K562 (cell line): ENCODE data around the gene CHCHD6. TPM values are rescaled to one million over a fixed set of nuclear protein-coding genes. Genes with fewer than 3 reads are reported as not detected.

Source experiments
- ATAC-seq: fragments of 200-7000 bp; cut with Tn5 transposase; 3 replicates; pipeline ENCODE4 v1.9.1; 2020; ENCODE audit warnings: moderate library complexity
- BruUV-seq: library from RNA; stranded (reverse); fragments of 400-500 nt; replicated peaks from 2 replicates; lab custom pipeline; 2021; lab: Mats Ljungman, UMichigan
- CTCF ChIA-PET: fragments of 300-600 bp; formaldehyde crosslinking; extraction: SDS; loops from one replicate; lab custom pipeline; 2021; ENCODE audit warnings: low intra/inter-chr PET ratio; lab: Yijun Ruan, JAX
- POLR2A ChIA-PET: fragments of 300-600, 350-650 bp; sonication (Branson Sonifier 250); formaldehyde crosslinking; extraction: SDS; loops from one replicate; lab custom pipeline; 2021; ENCODE audit warnings: antibody characterized with exemption, inconsistent platforms; lab: Yijun Ruan, JAX
- DNase-seq, 4 experiments: peaks; one replicate each; pipeline versions ENCODE4 v3.0.0 to v3.0.0-alpha.2; 2011 to 2018; ENCODE audit warnings: low spot score in 3 of 4, mixed read lengths in 3 of 4; ENCODE audit errors: extremely low read depth in 1 of 4
- FAIRE-seq: peaks from 2 replicates; lab custom pipeline; 2011; peaks lifted over from hg19 to GRCh38; lab: Jason Lieb, UNC
- H2AFZ ChIP-seq: 2 replicates; pipeline ENCODE4 v1.6.0; 2011; ENCODE audit warnings: low read depth, low read length, control low read depth, inconsistent platforms
- H3K27ac ChIP-seq: fragments of 200-600 bp; 3 replicates; pipeline ENCODE4 v1.8.0; 2011; ENCODE audit warnings: low read depth, mild to moderate bottlenecking, control low read depth, inconsistent platforms, low read length, moderate library complexity, mixed read lengths; ENCODE audit errors: extremely low read depth
- H3K27me3 ChIP-seq, 2 experiments: fragments of 300-600 bp in 1 of 2; 2 replicates in 1 of 2; 3 replicates in 1 of 2; pipeline versions ENCODE4 v1.6.0 to v1.8.0; 2011; ENCODE audit warnings: inconsistent platforms in 2 of 2, low read length in 2 of 2, mild to moderate bottlenecking in 1 of 2, mixed read lengths in 1 of 2, moderate library complexity in 1 of 2; ENCODE audit not compliant: control insufficient read depth in 2 of 2, insufficient read depth in 2 of 2
- H3K36me3 ChIP-seq: fragments of 300-600 bp; 3 replicates; pipeline ENCODE4 v1.8.0; 2011; ENCODE audit warnings: mild to moderate bottlenecking, low read length, inconsistent platforms; ENCODE audit not compliant: control insufficient read depth, insufficient read depth
- H3K4me1 ChIP-seq, 2 experiments: fragments of 200-600 bp in 1 of 2; replicated peaks in 1 of 2; 2 replicates in 1 of 2; 3 replicates in 1 of 2; pipeline versions ENCODE4 v1.5.1 to v1.8.0; 2011; ENCODE audit warnings: inconsistent platforms in 2 of 2, low read length in 2 of 2, mild to moderate bottlenecking in 1 of 2, mixed read lengths in 1 of 2, moderate library complexity in 1 of 2; ENCODE audit not compliant: control insufficient read depth in 2 of 2, insufficient read depth in 2 of 2
- H3K4me2 ChIP-seq: 2 replicates; pipeline ENCODE4 v1.6.1; 2011; ENCODE audit warnings: low read length, control low read depth, inconsistent platforms, mixed read lengths; ENCODE audit not compliant: insufficient read depth
- H3K4me3 ChIP-seq: fragments of 200-600 bp; sonication (generic), shearing (Covaris generic); 2 replicates; pipeline ENCODE4 v1.5.1; 2016; ENCODE audit warnings: control low read depth, inconsistent platforms
- H3K79me2 ChIP-seq: fragments of 200-600 bp; 3 replicates; pipeline ENCODE4 v1.8.0; 2011; ENCODE audit warnings: low read length, inconsistent platforms; ENCODE audit not compliant: control insufficient read depth, insufficient read depth
- H3K9ac ChIP-seq, 2 experiments: 2 replicates each; pipeline versions ENCODE4 v1.6.0 to v1.6.1; 2011; ENCODE audit warnings: low read depth in 2 of 2, low read length in 2 of 2, control low read depth in 1 of 2, inconsistent platforms in 1 of 2, mild to moderate bottlenecking in 1 of 2, mixed read lengths in 1 of 2; ENCODE audit not compliant: insufficient read depth in 1 of 2
- H3K9me1 ChIP-seq: one replicate; pipeline ENCODE4 v1.6.0; 2011; ENCODE audit warnings: inconsistent platforms, mild to moderate bottlenecking, low read length, moderate library complexity; ENCODE audit not compliant: control insufficient read depth, insufficient read depth
- H3K9me3 ChIP-seq: replicated peaks from 2 replicates; pipeline ENCODE4 v1.5.1; 2011; ENCODE audit warnings: low read depth, low read length, inconsistent platforms; ENCODE audit not compliant: control insufficient read depth, insufficient read depth
- H4K20me1 ChIP-seq: replicated peaks from 2 replicates; pipeline ENCODE4 v1.6.1; 2011; ENCODE audit warnings: low read length, inconsistent platforms, mixed read lengths; ENCODE audit not compliant: control insufficient read depth, insufficient read depth
- ATF2 ChIP-seq: sonication (generic); formaldehyde crosslinking; IDR thresholded peaks from 2 replicates; pipeline ENCODE4 v1.8.1; 2022; ENCODE audit warnings: missing genetic modification reagents
- CBFA2T2 ChIP-seq: fragments of 450-650 bp; conservative IDR thresholded peaks from 2 replicates; pipeline ENCODE4 v1.6.1; 2017; ENCODE audit warnings: mild to moderate bottlenecking
- FOXA3 ChIP-seq, 2 experiments: fragments of 450-650 bp in 1 of 2; sonication (generic) in 1 of 2; formaldehyde crosslinking; IDR thresholded peaks in 1 of 2; conservative IDR thresholded peaks in 1 of 2; 2 replicates each; pipeline versions ENCODE4 v1.4.0 to v1.8.0; 2020 to 2022; ENCODE audit warnings: mild to moderate bottlenecking in 2 of 2, missing genetic modification reagents in 1 of 2
- IFI16 ChIP-seq: fragments of 250-450 bp; sonication (Bioruptor Pico); IDR thresholded peaks from 2 replicates; pipeline ENCODE4 v2.1.2; 2022; ENCODE audit warnings: mild to moderate bottlenecking, inconsistent platforms
- MYNN ChIP-seq, 2 experiments: sonication (generic); formaldehyde crosslinking in 1 of 2; IDR thresholded peaks; 2 replicates each; pipeline versions ENCODE4 v1.5.0 to v1.6.1; 2016 to 2020; ENCODE audit warnings: antibody characterized with exemption in 1 of 2, missing genetic modification reagents in 1 of 2
- REST ChIP-seq, 2 experiments: fragments of 450-650 bp; formaldehyde crosslinking in 1 of 2; IDR thresholded peaks; 2 replicates each; pipeline versions ENCODE4 v1.4.0 to v1.6.1; 2014 to 2020; ENCODE audit warnings: mild to moderate bottlenecking in 2 of 2, borderline replicate concordance in 1 of 2, low read depth in 1 of 2
- SNAPC5 ChIP-seq: fragments of 250-450 bp; sonication (Bioruptor Pico); IDR thresholded peaks from 2 replicates; pipeline ENCODE4 v1.8.0; 2021; ENCODE audit warnings: moderate library complexity, mild to moderate bottlenecking, inconsistent platforms
- SRSF3 ChIP-seq: fragments of 200-400 bp; formaldehyde crosslinking; IDR thresholded peaks from 2 replicates; pipeline ENCODE4 v1.6.1; 2016; ENCODE audit warnings: mild to moderate bottlenecking, low read length, moderate library complexity; ENCODE audit not compliant: insufficient read depth
- TAF1 ChIP-seq: IDR thresholded peaks from 2 replicates; pipeline ENCODE4 v1.6.1; 2011; ENCODE audit warnings: mild to moderate bottlenecking, low read length, moderate library complexity; ENCODE audit not compliant: insufficient read depth, control insufficient read depth, severe bottlenecking; ENCODE audit errors: extremely low read depth
- TRIM24 ChIP-seq, 2 experiments: fragments of 450-650 bp; IDR thresholded peaks; 2 replicates each; pipeline ENCODE4 v1.6.1; 2016
- ZNF766 ChIP-seq: fragments of 200-800 bp; sonication (Bioruptor generic); conservative IDR thresholded peaks from 2 replicates; pipeline ENCODE4 v1.6.1; 2016; ENCODE audit warnings: missing genetic modification characterization, missing compliant biosample characterization
- WGBS: fragments of 100-300 bp; shearing (Covaris generic); methylation state at CpG from one replicate; pipeline ENCODE4 v1.1.6; 2016; ENCODE audit warnings: low coverage, mixed read lengths; ENCODE audit not compliant: insufficient coverage; ENCODE audit errors: missing lambda C conversion rate; 5-methylcytosine and 5-hydroxymethylcytosine counted together
- in situ Hi-C: fragments of 300-500 bp; cut with MboI; formaldehyde crosslinking; loops from 4 replicates; pipeline ENCODE4 v1.15.0; 2018; ENCODE audit warnings: inconsistent platforms, mixed read lengths
- intact Hi-C: fragments of 100-400 bp; cut with micrococcal nuclease; formaldehyde crosslinking; loops from 2 replicates; pipeline ENCODE4 v1.14.2; 2022
- polyA plus RNA-seq, 8 experiments: library from polyadenylated mRNA; depleted of rRNA in 4 of 8; stranded (reverse) in 5 of 8; unstranded in 3 of 8; fragments of >200 nt; fragmentation: Nextera tagmentation in 2 of 8; fragmentation: Illumina TruSeq in 1 of 8; extraction: Ambion mirVana in 2 of 8; extraction: Trizol in 1 of 8; gene quantifications; 2 replicates each; pipeline versions ENCODE4 v1.2.1 to v1.2.3, GENCODE V29; 2011 to 2014; ENCODE audit warnings: inconsistent platforms in 1 of 8, missing spikeins in 1 of 8
- total RNA-seq, 7 experiments: library from RNA; depleted of rRNA in 6 of 7; stranded (reverse); fragments of >200 nt in 6 of 7; fragmentation: Illumina TruSeq in 2 of 7; extraction: Trizol in 2 of 7; gene quantifications; 2 replicates each; pipeline versions ENCODE4 v1.2.1 to v1.2.3, GENCODE V29; 2011 to 2021; ENCODE audit warnings: low replicate concordance in 1 of 7

CHCHD6 gene
- total and polyA plus RNA-seq, 9 of the 15 experiments (the other 6 are each of a cell fraction or from before 2014, with no cell fraction given), result 4.6 to 18.6 (median 10.9) TPM

- no peak for FAIRE-seq
- H3K9ac ChIP-seq, result peak overlapping the region in 1 of 2 experiments; percentile 64; a peak in 1 of 4 replicates
- no peak overlapping the region for H3K4me3 ChIP-seq
- no TSS peak for BruUV-seq
- H3K9me3 ChIP-seq, result no peaks in the 10 kb centered on the region
- H3K9me1 ChIP-seq, result no peaks in the 10 kb centered on the region
- no peaks in the 10 kb centered on the region for H4K20me1 ChIP-seq
- ChIA-PET POLR2A (no interaction called here), CTCF (no interaction called here)
- in situ Hi-C loops, result no loop called here
- H3K4me2 ChIP-seq, result no peak overlapping the region
- no peaks in the 10 kb centered on the region for H3K27me3 ChIP-seq
- WGBS, result 70% methylated on average over 8 of the region's 15 CpGs
- DNase-seq, result no peak
- ATAC-seq, result no peak
- H3K27ac ChIP-seq, result no peak overlapping the region
- peaks cover 0 to 9% of the 10 kb centered on the region in 2 experiments; a peak in 2 of 5 replicates for H3K4me1 ChIP-seq
- no peaks in the 10 kb centered on the region for H3K36me3 ChIP-seq
- H3K79me2 ChIP-seq, result no peaks in the 10 kb centered on the region
- no peak overlapping the region for H2AFZ ChIP-seq
- intact Hi-C loops, result no loop called here
- TF ChIP-seq FOXA3 (CRISPR knock-in tag; conservative IDR thresholded peaks at IDR 0.05 in 1 of 2, IDR thresholded peaks at IDR 0.05 in 1 of 2), result no peak
- TF ChIP-seq SNAPC5 (CRISPR knock-in tag), result no peak
- TF ChIP-seq CBFA2T2, result no peak
- no peak for TF ChIP-seq ATF2 (CRISPR knock-in tag)
- TF ChIP-seq IFI16 (CRISPR knock-in tag), result no peak
- TF ChIP-seq TAF1, result no peak
- TF ChIP-seq REST (IDR thresholded peaks at IDR 0.05; ENCODE audit: borderline replicate concordance), result no peak
- no peak for TF ChIP-seq REST (CRISPR knock-in tag; IDR thresholded peaks at IDR 0.05; ENCODE audit: low read depth)
- no peak for TF ChIP-seq TRIM24 (IDR thresholded peaks at IDR 0.05)
- TF ChIP-seq ZNF766, result no peak
- no peak for TF ChIP-seq MYNN (IDR thresholded peaks at IDR 0.05)
- TF ChIP-seq MYNN (CRISPR knock-in tag; IDR thresholded peaks at IDR 0.05), result no peak
- TF ChIP-seq SRSF3, result no peak
Measured at GRCh38 chr3:126955004-126955790, 251.2 kb downstream of the CHCHD6 start.
